H1 (cell line): Measurements from ENCODE around the gene GYS2.

Experiments
- CTCF ChIP-seq, 3 experiments: IDR thresholded peaks; 1 replicate in 2 of 3; 2 replicates in 1 of 3; pipeline versions ENCODE4 v1.5.1 to v1.6.1; 2011; ENCODE audit warnings: low read length in 3 of 3, mild to moderate bottlenecking in 3 of 3, inconsistent platforms in 2 of 3, low read depth in 1 of 3, moderate library complexity in 1 of 3; ENCODE audit not compliant: insufficient read depth in 1 of 3; ENCODE audit errors: control extremely low read depth in 1 of 3
- EZH2 ChIP-seq: fragments of 200-600 bp; sonication (generic); IDR thresholded peaks from 2 replicates; pipeline ENCODE4 v1.7.1; 2012; ENCODE audit warnings: low read depth, mild to moderate bottlenecking, moderate library complexity, low read length, inconsistent platforms; ENCODE audit not compliant: severe bottlenecking
- MAX ChIP-seq: IDR thresholded peaks from 2 replicates; pipeline ENCODE4 v1.6.1; 2012; ENCODE audit warnings: inconsistent platforms
- NANOG ChIP-seq: IDR thresholded peaks from 2 replicates; pipeline ENCODE4 v1.6.1; 2011; ENCODE audit warnings: low read length, low read depth, mild to moderate bottlenecking, inconsistent platforms; ENCODE audit not compliant: insufficient read depth, poor library complexity, severe bottlenecking
- POLR2A ChIP-seq, 2 experiments: IDR thresholded peaks; 1 replicate in 1 of 2; 2 replicates in 1 of 2; pipeline ENCODE4 v1.6.1; 2011; ENCODE audit warnings: low read depth in 2 of 2, low read length in 2 of 2, mild to moderate bottlenecking in 2 of 2; ENCODE audit errors: control extremely low read depth in 1 of 2
- RFX5 ChIP-seq: IDR thresholded peaks from 2 replicates; pipeline ENCODE4 v1.6.1; 2011; ENCODE audit warnings: low read depth, low read length, improper control_type of control experiment, borderline replicate concordance
- SIX5 ChIP-seq: IDR thresholded peaks from 2 replicates; pipeline ENCODE4 v1.6.1; 2011; ENCODE audit warnings: mild to moderate bottlenecking, low read depth, low read length

GRCh38 chr12:21615431-21615830 lies 10.8 kb upstream of the GYS2 start:
- TF ChIP-seq NANOG (no peak), MAX (no peak), SIX5 (no peak), CTCF (IDR thresholded peaks at IDR 0.05; ENCODE audit: control extremely low read depth in 1 of 3, insufficient read depth in 1 of 3, low read depth in 1 of 3, low read length in 3 of 3) (no peak), POLR2A (IDR thresholded peaks at IDR 0.05; ENCODE audit: control extremely low read depth in 1 of 2, low read depth in 2 of 2, low read length in 2 of 2) (no peak), RFX5 (no peak), EZH2 (no peak)
